Measurements from ENCODE around the gene DCAF8L2. TPM values are rescaled to one million over a fixed set of nuclear protein-coding genes. Genes with fewer than 3 reads are reported as not detected.

Gene DCAF8L2
- total and polyA plus RNA-seq, 2 experiments from 2014 or later = not detected

DNA sequence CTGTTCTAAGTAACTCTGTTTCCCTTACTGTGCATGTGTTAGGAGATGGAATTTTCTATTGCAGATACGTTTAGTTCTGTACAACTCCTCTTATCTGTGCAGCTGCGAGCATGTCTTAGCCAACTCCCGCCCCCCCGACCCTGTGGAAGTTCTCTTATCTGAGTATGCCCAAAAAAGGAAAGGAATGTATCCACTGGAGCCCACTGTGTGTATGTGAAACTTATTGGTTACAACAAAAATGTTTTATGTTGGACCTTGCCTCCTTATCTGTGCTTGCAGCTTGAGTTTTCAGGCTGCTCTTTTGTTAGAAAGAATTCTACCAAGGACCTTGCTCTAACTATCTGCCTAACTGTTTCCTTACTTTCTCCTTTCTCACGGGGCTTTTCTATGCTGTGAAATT is 24.2 kb upstream of the DCAF8L2 start:
- H2AFZ ChIP-seq = peak overlapping the region; percentile 59; the same call in 1 of the 2 replicates
- no peaks in the 10 kb centered on the region for H3K27me3 ChIP-seq (ENCODE audit: insufficient read depth)
- no peak overlapping the region for H3K4me3 Mint-ChIP-seq

More for the DNA sequence above, 24.2 kb upstream of the DCAF8L2 start:
- ATAC-seq (no peak), DNase-seq (ENCODE audit: low spot score) (peak; percentile 3)
- no peak overlapping the region; the same call in 1 of the 2 replicates for H3K27ac Mint-ChIP-seq
- no peak for TF ChIP-seq ZNF462 (CRISPR knock-in tag; IDR thresholded peaks at IDR 0.05)
- no peak for TF ChIP-seq JUNB (IDR thresholded peaks at IDR 0.05; ENCODE audit: unreplicated experiment)
- no peak for TF ChIP-seq NANOG (IDR thresholded peaks at IDR 0.05; ENCODE audit: borderline replicate concordance)
- TF ChIP-seq EZH2phosphoT487 (IDR thresholded peaks at IDR 0.05; ENCODE audit: unreplicated experiment) = no peak
- no peak for TF ChIP-seq CREB1 (CRISPR knock-in tag; IDR thresholded peaks at IDR 0.05; ENCODE audit: low read depth)
- TF ChIP-seq ZNF331 (CRISPR knock-in tag; IDR thresholded peaks at IDR 0.05; ENCODE audit: low read depth) = no peak
- TF ChIP-seq REST (IDR thresholded peaks at IDR 0.05; ENCODE audit: unreplicated experiment) = no peak
- Histone ChIP-seq H3K36me3 (ENCODE audit: insufficient read depth) (no peaks in the 10 kb centered on the region), H3K9me2 (ENCODE audit: insufficient read depth) (no peaks in the 10 kb centered on the region), H3K4me1 (ENCODE audit: insufficient read depth) (no peaks in the 10 kb centered on the region), H3K27ac (ENCODE audit: low read depth) (no peak overlapping the region), H3F3A (replicated peaks; ENCODE audit: low read depth) (no peaks in the 10 kb centered on the region), H3K4me2 (no peak overlapping the region), H3K4me3 (no peak overlapping the region), H3K79me2 (replicated peaks; ENCODE audit: insufficient read depth) (no peaks in the 10 kb centered on the region), H4K20me1 (replicated peaks; ENCODE audit: insufficient read depth) (no peaks in the 10 kb centered on the region)
- no peaks in the 10 kb centered on the region for H3K27me3 Mint-ChIP-seq (ENCODE audit: insufficient read depth, low read depth, poor library complexity)
- H3K4me1 Mint-ChIP-seq = peaks cover 5% of the 10 kb centered on the region; the same call in 2 of the 3 replicates
- no peaks in the 10 kb centered on the region for H3K9me3 Mint-ChIP-seq
- H3K36me3 Mint-ChIP-seq (ENCODE audit: low read depth) = no peaks in the 10 kb centered on the region
